Activated T-cell treated with anti-CD3 and anti-CD28 coated beads for 1 hour (primary cell): ENCODE results near the gene TIPARP.

Source experiments
- DNase-seq: peaks from one replicate; pipeline ENCODE4 v3.0.0-alpha.2; 2020; ENCODE audit warnings: low read depth

TIPARP gene

DNA sequence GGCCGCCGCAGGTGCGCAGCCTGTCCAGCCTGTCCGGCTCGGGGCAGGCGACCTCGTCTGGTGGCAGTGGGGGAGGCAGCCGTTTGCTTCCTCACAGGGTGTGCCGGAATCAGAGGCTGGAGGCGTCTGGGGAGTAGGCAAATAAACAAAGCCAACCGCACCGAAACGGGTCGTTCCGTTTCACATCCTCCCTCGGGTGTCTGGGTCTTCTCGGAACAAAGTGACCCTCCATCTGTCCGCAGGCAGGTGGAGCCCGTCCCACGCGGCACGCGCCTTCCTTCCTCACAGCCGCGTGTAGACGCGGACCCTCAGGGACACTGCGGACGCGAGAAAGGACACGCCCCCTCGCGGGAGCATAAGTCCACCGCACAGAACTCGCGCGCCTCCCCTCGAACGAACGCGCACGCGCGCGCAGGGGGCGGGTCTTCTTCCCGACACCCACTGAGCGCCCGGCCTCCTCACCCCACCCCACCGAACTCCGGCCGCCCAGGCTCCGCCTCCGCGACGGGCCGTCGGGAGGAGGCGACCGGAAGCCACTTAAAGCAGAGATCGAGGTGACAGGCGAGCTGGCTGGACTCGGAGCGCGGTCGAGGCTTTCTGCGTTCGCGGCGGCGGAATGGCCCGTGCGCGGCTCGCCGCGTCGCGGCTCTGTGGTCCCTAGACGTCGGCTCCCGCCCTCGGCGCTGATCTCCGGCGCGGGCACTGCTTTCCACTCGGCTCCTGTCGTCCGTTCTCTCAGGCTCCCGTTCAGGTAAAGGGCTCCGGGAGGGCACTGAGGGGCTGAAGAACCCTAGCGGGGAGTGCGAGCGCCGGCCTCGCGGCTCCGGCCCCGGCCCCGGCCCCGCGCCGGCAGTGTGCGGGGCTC lies at the start of gene TIPARP:
TIPARP (plus strand) TSS at position 545 of the 865 bp plus-strand sequence. CDS start 3,108 bp downstream, outside the sequence.
- DNase-seq = peak; percentile 100

- DNase-seq = no peak
Observed at GRCh38 chr3:156626104-156626503, 48.3 kb upstream of the TIPARP start.

GRCh38 chr3:156627946-156628569 lies 46.3 kb upstream of the TIPARP start:
- DNase-seq = no peak

- no peak for DNase-seq
Observed at GRCh38 chr3:156628836-156629618, 45.4 kb upstream of the TIPARP start.

DNA sequence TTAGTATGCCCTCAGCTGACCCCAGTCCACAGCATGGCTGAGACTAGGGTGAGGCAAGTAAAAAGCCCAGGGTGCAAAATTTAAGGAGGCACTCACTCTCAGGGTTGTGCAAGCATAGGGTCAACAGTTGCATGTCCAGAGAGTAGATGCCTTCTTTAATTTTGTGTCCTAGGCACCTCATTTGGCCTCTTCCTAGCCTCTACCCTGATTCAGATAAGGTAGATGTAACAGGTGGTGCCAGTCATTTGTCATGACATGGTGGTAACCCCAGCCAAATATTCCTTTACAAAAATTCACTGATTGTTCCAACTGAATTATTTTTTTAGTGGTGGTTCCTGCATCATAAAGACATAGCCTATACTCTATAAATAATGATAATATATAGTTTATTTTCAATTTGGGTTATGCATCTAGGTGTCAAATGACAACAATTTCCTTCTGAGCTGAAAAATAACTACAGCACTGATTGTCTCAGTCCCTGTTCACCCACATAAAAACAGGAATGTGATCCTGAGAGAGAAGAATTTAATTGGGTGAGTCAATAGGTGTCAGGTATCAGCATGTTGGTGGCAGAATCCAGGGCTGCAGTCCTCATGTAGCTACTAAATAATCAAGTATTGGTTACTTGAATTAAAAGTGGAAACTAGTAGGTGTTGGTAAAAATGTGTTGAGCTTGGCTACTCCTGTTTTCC lies 44.2 kb upstream of the TIPARP start:
- DNase-seq = no peak

GRCh38 chr3:156630773-156631093 lies 43.7 kb upstream of the TIPARP start:
- no peak for DNase-seq

DNA sequence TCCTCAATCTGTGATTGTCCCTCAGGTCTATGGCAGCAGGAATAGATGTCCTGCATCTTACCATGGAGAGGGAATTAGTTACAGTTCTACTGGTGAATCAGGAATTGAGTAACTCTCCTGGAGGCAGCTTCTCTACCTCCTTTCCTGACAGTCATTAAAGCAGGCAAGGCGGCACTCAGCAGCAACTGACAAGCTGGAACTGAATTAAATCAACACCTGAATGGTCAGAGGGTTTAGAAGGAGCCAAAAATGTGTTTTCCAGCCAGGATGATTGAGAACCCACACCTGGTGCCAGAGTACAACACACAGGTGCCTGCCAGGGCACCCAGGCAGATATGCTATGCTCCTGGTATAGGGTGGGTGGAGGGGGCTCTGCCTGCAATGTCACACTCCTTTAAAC lies 43.1 kb upstream of the TIPARP start:
- no peak for DNase-seq

DNA sequence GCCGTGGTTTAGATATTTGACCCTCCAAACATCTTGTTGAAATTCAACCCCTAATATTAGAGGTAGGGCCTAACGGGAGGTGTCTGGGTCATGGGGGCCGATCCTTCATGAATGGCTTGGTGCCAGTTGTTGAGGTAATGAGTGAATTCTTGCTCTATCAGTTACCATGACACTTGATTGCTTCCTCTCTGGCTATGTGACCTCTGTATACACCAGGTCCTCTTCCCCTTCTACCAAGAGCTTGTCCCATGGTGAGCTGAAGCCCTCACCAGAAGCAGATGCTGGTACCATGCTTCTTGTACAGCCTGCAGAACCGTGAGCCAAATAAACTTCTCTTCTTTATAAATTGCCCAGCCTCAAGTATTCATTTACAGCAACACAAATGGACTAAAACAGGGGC lies 41.8 kb upstream of the TIPARP start:
- DNase-seq = no peak

DNA sequence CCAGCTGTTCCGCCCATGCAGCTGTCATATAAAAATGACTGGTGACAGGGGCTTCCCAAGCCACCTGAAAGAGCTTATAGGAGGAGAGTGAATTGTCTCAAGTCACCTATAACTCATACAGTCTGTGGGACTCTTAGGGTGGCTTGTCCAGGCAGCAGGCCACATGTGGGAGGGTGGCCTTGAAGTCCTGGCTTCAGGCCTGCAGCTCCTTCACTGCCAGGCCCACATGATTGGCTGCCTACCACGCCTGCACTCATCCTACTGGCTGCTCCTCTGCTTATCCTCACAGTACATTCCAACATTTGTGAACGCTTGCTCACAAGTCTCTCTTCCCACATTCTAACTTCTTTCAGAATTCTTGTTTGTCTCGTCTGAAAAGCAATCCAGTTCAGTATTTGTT lies 41.1 kb upstream of the TIPARP start:
- no peak for DNase-seq

GRCh38 chr3:156635034-156635433 lies 39.4 kb upstream of the TIPARP start:
- no peak for DNase-seq

GRCh38 chr3:156635973-156636372 lies 38.4 kb upstream of the TIPARP start:
- no peak for DNase-seq

DNA sequence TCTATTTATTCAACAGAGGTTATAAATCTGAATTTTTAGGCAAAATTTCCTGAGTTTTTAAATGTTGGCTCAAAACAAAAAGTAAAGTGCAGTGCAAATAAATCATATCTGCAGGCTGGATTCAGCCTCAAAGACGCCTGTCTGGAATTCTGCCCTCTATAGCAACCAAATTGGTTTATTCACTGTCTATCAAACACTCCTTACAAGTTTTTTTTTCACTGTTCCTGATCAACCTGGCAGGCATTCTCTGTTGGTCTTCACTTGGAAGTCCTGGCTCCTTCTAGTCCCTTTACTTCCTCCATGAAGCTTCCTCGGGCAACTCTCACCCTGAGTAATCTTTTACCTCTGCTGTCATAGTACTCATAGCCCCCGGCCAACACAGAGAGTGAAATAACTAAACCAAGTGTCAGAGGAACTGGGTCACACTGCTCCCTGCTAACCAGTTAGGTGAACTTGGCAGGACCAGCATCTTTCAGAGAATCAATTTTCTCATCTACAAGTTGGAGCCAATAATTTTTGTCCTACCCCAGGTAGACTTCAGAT lies 36.8 kb upstream of the TIPARP start:
- DNase-seq = no peak

- no peak for DNase-seq
Observed at GRCh38 chr3:156638271-156638670, 36.1 kb upstream of the TIPARP start.

GRCh38 chr3:156639414-156640023 lies 34.9 kb upstream of the TIPARP start:
- DNase-seq = no peak

- no peak for DNase-seq
Observed at GRCh38 chr3:156641618-156641975, 32.8 kb upstream of the TIPARP start.

DNA sequence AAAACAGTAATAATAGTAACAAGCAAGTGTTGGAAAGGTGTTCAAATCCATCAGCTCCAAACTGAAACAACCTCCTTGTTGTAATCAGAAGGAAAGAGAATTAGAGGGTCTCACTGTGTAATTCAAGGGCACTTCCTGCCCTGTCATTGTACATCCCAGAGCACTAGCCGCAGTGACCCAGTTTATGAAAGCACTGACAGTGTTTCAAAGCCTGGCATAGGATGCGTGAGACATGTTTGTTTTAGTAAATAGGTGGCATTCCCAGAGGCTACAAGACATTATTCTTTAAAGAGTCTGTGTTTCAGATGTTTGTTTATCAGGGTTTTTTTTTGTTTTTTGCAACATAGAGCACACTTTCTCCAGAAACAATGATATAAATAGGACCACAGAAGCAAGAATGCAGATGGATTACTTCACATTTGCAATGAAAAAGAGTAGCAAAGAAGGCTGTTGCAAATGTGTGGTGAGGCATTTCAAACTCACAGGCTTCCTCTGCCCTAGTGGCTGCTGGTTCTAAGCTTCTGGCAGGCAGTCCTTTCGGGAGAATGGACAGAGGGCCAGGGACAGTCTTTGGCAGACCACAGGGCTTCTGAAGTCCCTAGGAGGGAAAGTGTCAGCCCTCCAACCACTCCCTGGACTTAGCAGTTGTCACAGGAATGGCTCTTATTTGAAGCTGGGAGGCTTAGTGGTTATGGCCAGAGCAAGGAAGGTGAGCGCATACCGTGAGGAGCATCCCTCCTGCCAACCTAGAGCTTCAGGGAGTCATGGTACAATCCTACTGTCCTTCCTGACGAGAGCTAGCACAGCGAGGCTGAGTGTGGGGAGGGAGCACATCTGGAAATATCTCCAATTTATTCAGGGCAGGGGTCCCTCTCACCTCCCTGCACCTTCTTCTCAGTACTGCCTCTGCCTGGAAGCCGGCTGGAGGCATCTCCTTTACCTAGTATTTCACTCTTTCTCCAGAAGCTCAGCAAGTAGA lies 31.4 kb upstream of the TIPARP start:
- no peak for DNase-seq

DNA sequence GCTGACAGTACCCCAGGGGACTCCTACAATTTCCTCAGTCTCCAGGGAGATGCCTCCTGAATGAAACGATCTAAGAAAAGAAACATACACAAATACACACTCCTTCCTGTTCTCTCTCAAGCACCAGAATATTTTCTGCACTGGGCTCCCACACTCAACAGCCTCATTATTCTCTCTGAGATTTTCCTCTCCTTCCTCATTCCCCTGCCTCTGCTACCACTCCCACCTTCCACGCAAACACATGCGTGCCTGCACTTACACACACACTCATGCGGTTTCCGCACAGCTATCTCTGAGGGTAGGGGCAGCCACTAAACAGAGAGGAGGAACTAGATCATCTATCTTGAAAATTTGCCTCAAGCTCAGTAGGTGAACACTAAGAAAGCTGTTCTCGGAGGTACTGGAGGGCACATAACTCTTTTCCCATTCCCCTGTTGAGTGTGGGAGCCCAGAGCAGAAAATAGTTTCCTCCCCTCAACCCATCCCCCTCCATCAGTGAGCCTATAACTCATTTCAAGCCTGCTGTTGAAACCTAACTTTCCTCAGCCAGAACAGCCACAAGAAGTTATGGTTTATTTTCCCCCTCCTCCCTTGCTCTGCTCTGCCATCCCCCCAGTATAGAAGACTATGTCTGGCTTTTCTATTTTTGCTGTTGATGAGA lies 30.5 kb upstream of the TIPARP start:
- DNase-seq = no peak

DNA sequence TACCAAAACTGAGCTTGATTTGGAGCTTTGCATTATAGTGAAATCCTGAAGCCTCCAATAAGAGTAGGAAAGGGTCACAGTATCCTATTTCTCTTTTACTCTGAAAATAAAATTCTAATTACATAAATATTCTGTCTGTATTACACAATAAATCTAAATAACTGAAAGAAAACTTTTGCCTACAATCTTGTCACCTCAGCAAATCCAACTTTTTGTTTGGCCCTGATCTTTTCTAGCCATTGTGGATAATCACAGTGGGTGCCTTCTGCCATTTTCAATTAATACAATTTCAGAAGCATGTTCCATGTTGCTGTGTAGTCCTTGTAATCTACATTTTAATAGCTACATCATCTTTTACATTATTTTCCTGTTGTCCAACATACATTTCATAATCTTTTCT lies 29.4 kb upstream of the TIPARP start:
- no peak for DNase-seq

DNA sequence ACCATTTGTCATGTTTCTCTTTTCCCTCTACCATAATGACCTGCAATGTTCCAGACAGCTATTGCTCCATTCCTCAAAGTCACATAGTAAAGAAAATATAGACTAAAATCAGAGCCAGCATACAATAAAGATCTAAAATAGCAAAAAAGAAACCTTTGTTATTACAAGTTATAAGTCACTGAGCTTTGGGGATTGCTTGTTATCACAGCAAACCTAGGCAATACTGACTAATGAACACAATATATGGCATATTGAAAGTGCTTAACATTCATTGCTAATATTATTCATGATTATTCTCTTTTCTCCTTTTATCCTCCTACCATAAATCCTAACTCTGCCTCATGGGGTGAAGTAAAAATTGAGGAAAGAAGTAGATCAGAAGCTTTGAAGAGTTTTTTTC lies 27.4 kb upstream of the TIPARP start:
- no peak for DNase-seq

DNA sequence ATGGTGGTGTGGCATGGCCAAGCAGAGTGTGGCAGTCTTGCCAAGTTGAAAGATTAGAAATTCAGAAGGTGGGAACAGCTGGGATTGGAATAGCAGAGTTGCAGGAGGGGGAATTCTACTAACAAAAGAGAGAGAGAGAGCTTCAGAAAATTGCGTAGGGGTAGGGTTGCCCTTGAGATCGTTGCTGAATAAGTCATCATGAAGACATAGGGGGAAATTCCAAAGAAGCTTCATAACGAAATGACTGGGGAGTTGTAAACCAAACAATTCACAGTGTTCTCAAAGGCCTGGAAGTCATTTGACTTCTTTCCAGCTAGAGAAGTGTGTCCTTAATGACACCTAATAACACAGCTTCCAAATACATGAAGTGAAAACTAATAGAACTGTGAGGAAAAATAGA lies 26.3 kb upstream of the TIPARP start:
- no peak for DNase-seq
